ENCODE data around the gene SNAP23. TPM values are rescaled to one million over a fixed set of nuclear protein-coding genes. Genes with fewer than 3 reads are reported as not detected.

SNAP23 gene
- total RNA-seq, 1 donor from 2014 or later: 81.9 TPM

GRCh38 chr15:42528970-42529369 is 33.5 kb downstream of the SNAP23 start:
- Histone ChIP-seq H3K27me3 (no peaks in the 10 kb centered on the region), H3K9me3 (no peaks in the 10 kb centered on the region), H3K4me1 (no peaks in the 10 kb centered on the region), H3K4me3 (no peak overlapping the region), H3K27ac (no peak overlapping the region), H3K36me3 (peaks cover 77% of the 10 kb centered on the region)
- DNase-seq (no peak), ATAC-seq (no peak)
- intact Hi-C loops (cut with DNase I): no loop called here
- TF ChIP-seq CTCF (IDR thresholded peaks at IDR 0.05): no peak

GRCh38 chr15:42533246-42533645 is 37.8 kb downstream of the SNAP23 start:
- TF ChIP-seq CTCF (IDR thresholded peaks at IDR 0.05): no peak
- DNase-seq: no peak
- Histone ChIP-seq H3K4me3 (no peak overlapping the region), H3K4me1 (no peaks in the 10 kb centered on the region), H3K27me3 (no peaks in the 10 kb centered on the region), H3K27ac (no peak overlapping the region), H3K36me3 (peaks cover 74% of the 10 kb centered on the region), H3K9me3 (no peaks in the 10 kb centered on the region)
- no peak for ATAC-seq
- intact Hi-C loops (cut with DNase I): no loop called here

- peaks cover 32% of the 10 kb centered on the region for H3K36me3 ChIP-seq
- no peak overlapping the region for H3K4me3 ChIP-seq
- intact Hi-C loops (cut with DNase I): no loop called here
- DNase-seq (no peak), ATAC-seq (peak; percentile 6)
- H3K4me1 ChIP-seq: peaks cover 20% of the 10 kb centered on the region
- H3K9me3 ChIP-seq: no peaks in the 10 kb centered on the region
- no peak for TF ChIP-seq CTCF (IDR thresholded peaks at IDR 0.05)
- no peaks in the 10 kb centered on the region for H3K27me3 ChIP-seq
- H3K27ac ChIP-seq: no peak overlapping the region
Observed at GRCh38 chr15:42544853-42545629, 49.6 kb downstream of the SNAP23 start.

GRCh38 chr15:42547918-42548248 is 52.4 kb downstream of the SNAP23 start:
- H3K4me3 ChIP-seq: peak overlapping the region; percentile 88
- H3K36me3 ChIP-seq: peaks cover 23% of the 10 kb centered on the region
- H3K27ac ChIP-seq: peak overlapping the region; percentile 92
- peaks cover 24% of the 10 kb centered on the region for H3K4me1 ChIP-seq
- no peaks in the 10 kb centered on the region for H3K9me3 ChIP-seq
- peak; percentile 9 for ATAC-seq
- H3K27me3 ChIP-seq: no peaks in the 10 kb centered on the region
- intact Hi-C loops (cut with DNase I): no loop called here
- DNase-seq: no peak
- TF ChIP-seq CTCF (IDR thresholded peaks at IDR 0.05): no peak

- no peaks in the 10 kb centered on the region for H3K27me3 ChIP-seq
- H3K9me3 ChIP-seq: no peaks in the 10 kb centered on the region
- DNase-seq (peak; percentile 96), ATAC-seq (peak; percentile 96)
- H3K4me1 ChIP-seq: peaks cover 24% of the 10 kb centered on the region
- peak within 1 kb of the TSS; percentile 88 for H3K4me3 ChIP-seq
- peak within 1 kb of the TSS; percentile 92 for H3K27ac ChIP-seq
- intact Hi-C loops (cut with DNase I): no loop called here
- peaks cover 17% of the 10 kb centered on the region for H3K36me3 ChIP-seq
- no peak for TF ChIP-seq CTCF (IDR thresholded peaks at IDR 0.05)
Observed at GRCh38 chr15:42548249-42549031, 53.0 kb downstream of the SNAP23 start, which contains the start of the genes HAUS2 and LRRC57. TSS of gene HAUS2 (plus strand) at chr15:42548838. CDS start at chr15:42548873, 35 bp downstream. TSS of gene LRRC57 (minus strand) at chr15:42548793. CDS start at chr15:42548434, 359 bp downstream.

Measured in upper lobe of right lung (tissue), 1 donor.